Stimulated activated CD4-positive, alpha-beta T cell treated with anti-CD3 and anti-CD28 coated beads, Interleukin-4, amount 100 ng/mL, for 4 hours (primary cell): ENCODE data around the gene MAP10.
"Not testable (repeated sequence)": the region's sequence is repeated elsewhere in the genome, so short reads cannot be mapped to it uniquely, and the experiment has no call there.

ENCODE experiments used
- DNase-seq, 2 experiments: peaks; one replicate each; pipeline ENCODE4 v3.0.0-alpha.2; 2020

MAP10 gene, protein sequence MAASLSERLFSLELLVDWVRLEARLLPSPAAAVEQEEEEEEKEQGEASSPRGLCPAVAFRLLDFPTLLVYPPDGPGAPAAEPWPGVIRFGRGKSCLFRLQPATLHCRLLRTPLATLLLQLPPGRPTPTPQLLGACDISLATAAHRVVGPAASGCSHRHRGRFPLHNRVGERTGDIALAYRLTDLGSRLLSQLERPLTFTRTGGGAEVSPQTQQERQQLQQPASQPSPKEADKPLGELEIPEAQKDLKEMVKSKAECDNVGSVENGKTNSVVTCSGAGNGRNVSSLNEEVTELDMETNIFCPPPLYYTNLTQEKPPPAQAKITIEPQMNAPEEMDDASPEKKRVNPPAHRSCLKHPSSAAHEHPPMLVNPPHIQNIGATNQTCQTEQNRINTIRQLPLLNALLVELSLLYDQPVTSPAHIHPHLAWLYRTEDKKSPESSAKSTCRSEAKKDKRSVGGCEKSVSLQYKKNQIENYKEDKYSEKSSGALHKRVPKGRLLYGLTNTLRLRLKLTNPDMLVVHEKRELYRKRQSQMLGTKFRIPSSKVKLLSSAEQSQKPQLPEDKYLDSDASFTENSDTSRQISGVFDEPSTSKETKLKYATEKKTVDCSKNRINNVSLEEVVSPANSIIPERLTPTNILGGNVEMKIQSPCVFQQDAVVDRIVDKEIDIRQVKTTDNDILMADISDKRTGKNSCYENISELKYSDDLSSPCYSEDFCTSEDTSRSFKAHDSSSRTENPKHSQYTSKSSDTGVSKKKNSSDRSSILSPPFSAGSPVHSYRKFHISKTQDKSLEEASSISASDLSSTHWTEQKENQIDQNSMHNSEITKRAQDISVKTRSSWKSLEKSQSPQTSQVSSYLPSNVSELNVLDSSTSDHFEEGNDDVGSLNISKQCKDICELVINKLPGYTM

DNA sequence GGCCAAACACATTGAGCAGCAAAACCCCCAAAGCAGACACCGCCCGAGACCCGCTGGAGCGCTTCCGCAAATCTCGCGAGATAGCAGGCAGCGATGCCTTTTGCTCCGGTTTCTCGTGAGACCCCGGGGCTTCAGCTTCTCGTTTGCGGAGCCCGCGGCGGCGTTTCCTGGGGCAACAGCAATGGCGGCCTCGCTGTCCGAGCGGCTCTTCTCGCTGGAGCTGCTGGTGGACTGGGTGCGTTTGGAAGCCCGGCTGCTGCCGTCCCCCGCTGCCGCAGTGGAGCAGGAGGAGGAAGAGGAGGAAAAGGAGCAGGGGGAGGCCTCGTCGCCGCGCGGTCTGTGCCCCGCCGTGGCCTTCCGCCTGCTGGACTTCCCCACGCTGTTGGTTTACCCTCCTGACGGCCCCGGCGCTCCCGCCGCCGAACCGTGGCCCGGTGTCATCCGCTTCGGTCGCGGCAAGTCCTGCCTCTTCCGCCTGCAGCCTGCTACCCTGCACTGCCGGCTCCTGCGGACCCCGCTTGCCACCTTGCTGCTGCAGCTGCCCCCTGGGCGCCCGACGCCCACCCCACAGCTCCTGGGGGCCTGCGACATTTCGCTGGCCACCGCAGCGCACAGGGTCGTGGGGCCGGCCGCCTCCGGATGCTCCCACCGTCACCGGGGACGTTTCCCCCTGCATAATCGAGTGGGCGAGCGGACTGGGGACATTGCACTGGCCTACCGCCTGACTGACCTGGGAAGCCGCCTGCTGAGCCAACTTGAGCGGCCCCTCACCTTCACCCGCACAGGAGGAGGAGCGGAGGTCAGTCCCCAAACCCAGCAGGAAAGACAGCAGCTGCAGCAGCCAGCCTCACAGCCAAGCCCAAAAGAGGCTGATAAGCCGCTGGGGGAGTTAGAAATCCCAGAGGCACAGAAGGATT, at the start of gene MAP10:
Gene MAP10 (plus strand): TSS at position 148 of the 917 bp plus-strand sequence. CDS start 34 bp downstream, at position 182.
- DNase-seq = peak; percentile 66 to 73

DNA sequence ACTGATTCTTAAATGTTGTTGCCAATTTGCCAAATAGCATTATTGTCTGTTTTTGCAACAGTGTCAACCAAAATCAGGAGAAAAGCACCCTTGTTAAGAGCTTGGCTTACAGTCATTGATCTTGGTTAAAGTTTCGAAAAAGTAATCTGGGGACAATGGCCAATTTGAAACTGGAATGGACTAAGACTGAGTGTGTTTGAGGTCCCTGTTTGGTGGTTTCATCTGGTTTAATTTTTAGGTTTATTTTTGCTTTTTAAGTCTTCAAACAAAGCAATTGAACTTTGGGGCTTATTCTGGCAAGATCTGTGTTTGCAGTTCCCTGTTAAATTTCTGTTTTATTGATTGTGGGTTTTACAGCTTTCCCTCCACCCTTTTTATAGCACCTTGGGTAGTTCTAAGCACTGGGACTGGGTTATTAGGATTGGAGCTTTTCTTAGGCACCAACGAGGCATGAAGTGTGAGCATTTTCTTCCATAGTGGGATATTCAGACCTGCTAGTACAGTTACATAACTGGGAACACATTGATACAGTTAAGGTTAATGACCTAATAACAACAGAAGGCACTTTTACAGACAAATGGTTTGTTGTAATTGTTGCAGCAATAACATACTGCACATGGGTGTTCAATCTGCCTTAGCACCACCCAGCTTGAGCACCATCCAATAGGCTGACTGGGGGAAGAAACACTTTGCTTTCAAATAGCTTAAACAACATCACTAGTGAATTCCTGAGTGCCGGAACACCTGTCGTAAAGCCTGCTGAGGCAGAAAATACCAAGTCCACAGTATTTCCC, 40.6 kb upstream of the MAP10 start:
- DNase-seq = no peak

DNA sequence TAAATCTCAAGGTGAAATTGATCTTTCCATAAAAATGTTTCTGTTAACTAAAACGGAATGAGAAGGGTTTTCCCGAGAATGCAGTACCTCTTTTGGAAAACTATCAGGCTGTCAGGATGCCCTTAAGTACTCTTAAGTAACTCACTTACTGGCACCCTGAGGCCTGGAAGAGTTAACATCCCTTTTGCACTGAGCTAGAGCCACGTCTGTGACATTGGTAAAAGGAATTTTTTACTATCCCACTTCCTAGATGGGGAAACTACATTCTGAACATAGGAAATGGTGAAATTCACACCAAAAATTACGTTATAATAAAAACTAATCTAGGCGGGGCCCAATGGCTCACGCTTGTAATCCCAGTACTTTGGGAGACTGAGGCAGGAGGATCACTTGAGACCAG, 39.7 kb upstream of the MAP10 start:
- no peak for DNase-seq

DNA sequence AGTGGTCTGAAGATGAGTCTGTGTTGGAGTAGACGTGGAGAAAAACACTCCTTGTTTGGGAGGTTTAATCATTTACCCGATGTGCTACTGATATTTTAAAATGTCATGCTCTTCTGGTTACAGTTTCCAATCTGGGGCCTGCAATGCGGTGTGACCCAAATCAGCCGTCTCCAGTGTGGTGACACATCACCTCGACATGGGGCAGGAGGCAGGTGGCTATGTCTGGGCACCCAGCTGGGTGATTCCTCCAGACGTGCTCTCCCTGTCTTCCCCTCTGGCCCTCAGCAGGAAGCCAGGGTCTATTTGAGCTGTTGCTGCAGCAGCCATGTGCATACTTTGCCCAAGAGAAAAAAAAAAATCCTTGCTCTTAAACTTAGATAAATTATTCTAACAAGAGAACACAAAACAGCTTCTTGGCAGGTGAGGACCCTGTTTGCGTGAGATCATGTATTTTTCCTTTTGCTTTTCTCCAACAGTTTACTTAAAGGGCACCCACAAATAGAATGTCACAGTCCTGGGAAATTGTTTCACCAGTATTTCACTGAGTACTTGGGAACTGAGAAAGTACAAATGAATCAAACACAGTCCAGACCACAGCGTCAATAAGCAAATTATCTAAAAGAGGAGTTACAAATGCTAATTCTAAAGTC, 38.9 kb upstream of the MAP10 start:
- no peak for DNase-seq

DNA sequence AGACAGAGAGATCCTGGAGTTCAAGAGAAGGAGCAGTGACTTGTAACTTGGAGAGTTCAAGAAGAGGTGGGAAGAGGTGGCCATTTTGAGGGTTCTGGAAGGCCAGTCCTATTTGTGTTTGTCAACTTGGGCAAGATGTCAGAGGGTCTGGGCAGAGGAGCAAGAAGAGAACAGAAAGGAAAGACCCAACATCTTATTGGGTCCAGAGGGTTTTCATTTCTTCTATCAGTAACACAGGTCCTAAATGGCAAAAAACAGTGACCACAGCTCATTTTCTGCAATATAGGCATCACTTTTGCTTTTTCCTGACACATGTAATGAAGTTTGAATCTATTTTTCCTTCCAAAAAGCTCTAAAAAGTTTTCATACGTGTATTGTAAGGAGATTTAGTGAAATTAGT, 38.3 kb upstream of the MAP10 start:
- no peak for DNase-seq

DNA sequence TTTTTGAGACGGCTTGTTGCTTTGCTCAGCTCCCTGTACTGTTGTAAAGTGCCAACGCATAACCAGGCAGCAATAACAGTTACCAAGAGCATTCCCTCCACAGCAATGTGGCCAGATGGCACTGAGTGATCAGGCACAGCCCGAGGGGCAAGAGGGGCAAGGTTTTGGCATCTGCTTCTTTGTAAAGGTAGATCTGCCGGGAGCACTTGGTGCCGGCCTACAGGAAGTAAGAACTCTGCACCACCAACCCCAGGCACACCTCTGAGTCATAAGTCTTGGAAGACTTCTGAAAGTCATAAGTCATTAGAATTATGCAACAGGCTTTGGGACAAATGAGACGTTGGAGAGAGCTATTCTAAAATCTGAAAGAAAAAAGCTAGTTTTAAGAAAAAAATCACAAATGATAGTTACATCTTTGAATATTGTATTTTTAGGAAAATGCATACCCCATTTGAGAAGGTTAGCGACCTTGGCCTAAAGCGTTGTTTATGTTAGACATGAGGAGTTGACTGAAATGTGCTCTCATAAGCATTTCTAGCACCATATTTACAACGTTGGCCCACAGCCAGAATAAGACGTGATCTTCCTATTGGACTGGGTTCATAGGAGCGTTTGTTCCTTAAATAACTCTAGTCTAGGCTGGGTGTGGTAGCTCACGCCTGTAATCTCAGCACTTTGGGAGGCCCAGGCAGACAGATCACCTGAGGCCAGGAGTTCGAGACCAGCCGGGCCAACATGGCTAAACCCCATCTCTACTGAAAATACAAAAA, 37.7 kb upstream of the MAP10 start:
- no peak for DNase-seq

DNA sequence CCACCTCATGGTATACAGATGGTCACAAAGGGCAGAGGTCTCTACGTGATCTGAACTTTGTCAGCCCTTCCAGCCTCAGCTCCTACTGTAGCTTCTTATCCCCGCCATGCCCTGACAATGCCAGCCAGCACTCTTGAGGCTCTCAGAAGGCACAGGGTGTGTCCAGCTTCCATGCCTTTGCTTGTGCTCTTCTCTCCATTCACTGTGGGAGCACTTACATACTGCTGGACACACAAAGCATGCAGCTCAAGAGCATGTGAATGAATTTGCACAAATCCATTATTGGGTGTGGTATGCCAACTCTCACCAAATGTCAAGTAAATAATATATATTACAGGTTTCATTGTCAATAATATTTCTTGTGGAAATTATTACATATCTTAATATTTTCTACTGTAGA, 36.4 kb upstream of the MAP10 start:
- no peak for DNase-seq

DNA sequence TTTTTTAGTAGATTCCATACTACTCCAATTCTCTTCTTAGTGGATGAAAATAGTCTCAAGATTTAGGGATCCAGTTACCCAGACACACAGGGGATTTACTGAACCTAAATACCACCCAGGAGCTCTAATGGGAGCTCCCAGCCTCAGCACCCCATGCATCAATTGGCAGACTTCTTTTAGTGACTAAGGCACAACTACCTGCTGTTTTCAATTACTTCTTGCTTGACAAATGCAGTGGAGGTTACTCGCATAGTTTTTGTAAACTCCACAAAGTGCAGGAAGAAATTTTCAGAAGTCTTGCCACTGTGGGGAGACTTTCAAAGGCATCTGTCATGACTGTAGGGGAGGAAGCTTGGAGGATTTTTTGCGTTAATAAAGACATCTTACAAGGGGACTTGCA, 35.5 kb upstream of the MAP10 start:
- DNase-seq = no peak

DNA sequence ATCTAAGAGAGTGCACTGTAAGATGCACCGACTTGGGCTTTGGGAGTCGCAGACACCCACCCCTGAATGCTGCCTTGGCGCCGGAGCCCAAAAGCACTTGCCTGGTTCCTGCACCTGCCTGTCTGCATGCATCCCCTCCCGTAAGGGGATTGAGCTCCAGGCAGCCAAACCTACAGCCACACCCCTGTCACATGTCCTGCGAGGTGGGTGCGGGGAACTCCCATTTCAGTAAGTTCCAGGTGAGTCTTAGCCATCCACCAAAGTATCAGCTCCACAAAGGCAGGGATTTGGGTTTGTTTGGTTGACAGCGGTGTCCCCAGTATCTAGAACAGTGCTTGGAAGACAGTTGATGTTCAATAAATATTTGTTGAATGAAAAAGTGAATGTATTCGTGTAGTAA, 31.5 kb upstream of the MAP10 start:
- no peak for DNase-seq

DNA sequence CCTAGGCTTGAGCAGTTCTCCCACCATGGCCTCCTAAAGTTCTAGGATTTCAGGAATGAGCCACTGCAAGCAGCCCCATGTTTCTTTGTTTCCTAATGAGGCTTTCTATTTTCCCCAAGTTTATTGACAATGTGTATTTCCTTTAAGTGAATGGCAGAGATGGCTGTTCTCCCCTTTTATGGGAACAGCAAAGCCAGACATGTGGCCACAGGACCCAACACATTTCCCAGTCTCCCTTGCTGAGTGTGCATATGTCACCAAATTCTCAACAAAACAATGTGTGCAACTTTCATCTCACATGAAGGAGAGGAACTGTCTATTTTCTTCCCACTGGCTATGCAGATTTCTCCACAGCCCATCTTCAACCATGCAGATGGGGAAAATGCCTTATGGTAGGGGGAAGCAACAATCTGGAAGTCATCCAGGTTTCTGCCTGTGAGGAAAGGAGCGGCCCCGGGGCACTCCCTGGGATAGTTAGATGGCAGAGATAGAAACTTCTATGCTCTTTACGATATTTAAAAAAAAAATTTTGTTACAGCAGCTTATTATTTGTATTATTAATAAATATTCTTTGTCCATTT, 28.6 kb upstream of the MAP10 start:
- DNase-seq = no peak

DNA sequence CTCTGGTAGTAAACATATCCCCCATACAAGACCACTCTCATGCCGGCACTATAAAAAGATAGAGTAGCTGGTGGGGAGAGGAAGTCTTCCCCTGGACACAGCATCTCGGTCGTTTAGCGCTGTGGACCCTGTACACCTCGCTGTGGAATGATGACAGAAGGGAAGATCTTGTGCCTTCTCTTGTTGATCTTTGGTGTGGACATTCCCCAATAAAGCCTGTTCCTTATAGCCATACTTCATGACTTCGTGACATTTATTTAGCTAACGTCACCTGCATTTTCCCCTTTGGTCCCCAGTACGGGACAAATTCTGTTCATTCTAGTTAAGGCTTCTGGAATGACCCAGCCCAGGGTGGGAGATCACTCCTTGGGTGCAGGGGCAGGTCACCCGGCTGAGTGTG, 24.9 kb upstream of the MAP10 start:
- no peak for DNase-seq

DNA sequence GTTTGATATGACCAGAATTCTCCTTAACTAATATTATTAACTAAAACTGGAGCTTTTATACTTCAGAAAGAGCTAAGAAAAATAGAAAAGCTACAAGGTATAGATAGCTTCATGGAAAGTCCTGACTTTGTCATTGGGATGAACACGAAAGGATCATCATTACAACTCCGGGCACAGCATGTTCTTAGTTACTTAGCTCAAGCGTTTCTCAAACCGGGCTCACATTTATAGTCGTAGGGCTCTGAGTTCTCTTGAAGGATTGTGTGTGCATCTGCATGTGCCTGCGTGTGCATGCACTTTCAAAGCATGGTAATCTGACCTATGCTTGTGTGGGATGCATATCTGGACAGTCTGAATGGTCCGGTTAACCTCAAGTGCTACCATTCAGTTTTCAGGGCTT, 20.4 kb upstream of the MAP10 start:
- DNase-seq = no peak

DNA sequence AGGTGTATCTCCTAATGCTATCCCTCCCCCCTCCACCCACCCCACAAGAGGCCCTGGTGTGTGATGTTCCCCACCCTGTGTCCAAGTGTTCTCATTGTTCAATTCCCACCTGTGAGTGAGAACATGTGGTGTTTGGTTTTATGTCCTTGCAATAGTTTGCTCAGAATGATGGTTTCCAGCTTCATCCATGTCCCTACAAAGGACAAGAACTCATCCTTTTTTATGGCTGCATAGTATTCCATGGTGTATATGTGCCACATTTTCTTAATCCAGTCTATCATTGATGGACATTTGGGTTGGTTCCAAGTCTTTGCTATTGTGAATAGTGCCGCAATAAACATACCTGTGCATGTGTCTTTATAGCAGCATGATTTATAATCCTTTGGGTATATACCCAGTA, 19.6 kb upstream of the MAP10 start:
- DNase-seq = not testable (repeated sequence)

DNA sequence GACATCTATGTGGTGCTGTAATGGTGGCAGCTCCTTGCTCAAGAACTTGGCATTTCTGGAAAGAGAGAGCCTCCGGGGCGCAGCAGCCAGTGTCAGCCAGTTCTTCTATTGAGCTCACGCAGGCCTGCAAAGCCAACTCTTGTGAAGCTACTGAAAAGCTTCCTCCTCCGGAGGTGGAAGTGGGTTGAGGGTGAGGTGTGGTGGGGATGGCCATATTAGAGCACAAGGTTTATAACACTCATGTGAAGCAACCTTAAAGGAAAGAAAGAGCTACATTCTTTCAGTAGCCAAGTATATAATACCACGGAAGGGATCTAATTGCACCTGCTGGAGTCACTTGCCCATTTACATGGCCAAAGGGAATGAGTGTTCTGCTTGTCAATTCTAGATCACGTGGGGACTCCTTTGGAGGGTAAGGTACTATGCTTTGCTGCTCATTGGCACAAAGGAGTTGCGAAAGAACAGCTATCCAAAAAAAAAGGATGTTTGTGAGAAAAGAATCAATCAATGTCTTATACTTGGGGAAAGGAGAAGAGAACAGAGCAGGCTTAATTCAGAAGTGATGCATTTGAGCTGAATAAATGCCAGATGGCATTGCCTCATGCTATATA, 18.3 kb upstream of the MAP10 start:
- DNase-seq = no peak

DNA sequence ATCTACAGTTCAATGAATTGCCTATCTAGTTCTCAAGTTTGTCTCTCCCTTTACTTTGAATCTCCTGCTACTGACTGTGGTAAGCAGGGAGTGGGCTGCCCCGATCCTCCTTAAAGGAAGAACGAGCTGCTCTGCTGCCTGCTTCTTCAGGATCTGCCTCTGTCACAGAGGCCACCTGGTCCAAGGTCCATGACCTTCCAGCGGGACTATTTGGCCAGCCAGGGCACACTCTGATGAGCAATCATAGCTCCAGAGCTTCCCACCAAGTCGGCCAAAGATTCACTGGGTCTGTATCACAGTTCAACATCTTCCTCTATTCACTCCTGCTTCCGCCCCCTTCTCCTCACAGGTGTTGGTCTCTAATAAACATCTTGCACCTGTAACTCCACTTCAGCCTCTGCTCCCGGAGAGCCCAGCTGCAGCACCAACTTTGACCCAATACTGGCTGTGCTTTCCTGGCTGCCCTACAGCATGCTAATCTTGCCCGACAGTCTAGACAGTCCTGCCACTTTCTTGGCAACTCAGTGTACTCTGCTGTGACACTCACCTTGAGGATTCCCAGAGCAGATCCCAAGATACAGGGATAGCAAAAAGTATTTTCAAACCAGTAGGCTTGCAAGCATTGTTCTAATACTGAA, 16.9 kb upstream of the MAP10 start:
- no peak for DNase-seq

DNA sequence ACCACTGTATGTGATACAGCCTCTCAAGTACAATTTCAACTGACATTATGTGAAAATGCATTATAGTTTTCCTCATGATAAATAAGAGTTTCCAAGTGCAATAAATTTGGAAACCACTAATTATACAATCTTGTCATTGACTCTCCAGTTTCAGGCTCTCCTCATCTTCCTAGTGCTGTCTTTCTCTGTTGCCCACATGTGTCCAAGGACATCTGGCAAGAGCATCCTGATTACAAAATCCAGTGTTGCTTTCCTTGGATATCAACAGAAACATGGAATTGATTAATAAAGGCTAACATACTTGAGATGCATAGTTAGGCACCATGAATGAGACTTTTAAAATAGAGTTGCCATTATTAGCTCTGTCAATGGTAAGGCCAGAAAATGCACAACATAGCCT, 15.6 kb upstream of the MAP10 start:
- no peak for DNase-seq

DNA sequence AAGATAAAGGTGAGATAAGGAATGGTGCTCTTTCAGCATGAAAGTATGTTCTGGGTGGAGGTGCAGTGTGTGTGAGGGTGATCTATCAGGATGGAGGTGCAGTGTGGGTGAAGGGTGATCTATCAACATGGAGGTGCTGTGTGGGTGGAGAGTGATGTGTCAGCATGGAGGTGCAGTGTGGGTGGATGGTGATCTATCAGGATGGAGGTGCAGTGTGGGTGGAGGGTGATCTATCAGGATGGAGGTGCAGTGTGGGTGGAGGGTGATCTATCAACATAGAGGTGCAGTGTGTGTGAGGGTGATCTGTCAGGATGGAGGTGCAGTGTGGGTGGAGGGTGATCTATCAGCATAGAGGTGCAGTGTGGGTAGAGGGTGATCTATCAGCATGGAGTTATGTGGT, 12.3 kb upstream of the MAP10 start:
- DNase-seq = peak in 1 of 2 experiments; percentile 46

DNA sequence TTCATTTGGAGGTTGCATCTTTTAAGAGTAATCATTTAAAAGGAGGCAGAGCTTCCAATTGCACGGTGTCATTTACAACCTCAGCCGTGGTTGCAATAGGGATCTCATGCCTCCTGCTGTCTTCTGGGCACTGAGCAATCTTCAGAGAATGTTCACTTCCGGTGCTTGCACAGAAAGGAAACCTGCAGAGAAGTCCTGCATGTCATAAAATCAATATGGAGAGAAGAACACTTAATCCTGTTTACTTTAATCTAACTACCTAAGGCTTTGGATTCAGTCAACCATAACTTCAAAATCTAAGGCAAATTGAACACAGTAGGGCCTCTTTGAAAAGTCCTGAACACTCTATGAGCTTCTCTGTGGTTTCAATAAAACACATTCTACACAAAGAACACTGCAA, 11.3 kb upstream of the MAP10 start:
- no peak for DNase-seq

DNA sequence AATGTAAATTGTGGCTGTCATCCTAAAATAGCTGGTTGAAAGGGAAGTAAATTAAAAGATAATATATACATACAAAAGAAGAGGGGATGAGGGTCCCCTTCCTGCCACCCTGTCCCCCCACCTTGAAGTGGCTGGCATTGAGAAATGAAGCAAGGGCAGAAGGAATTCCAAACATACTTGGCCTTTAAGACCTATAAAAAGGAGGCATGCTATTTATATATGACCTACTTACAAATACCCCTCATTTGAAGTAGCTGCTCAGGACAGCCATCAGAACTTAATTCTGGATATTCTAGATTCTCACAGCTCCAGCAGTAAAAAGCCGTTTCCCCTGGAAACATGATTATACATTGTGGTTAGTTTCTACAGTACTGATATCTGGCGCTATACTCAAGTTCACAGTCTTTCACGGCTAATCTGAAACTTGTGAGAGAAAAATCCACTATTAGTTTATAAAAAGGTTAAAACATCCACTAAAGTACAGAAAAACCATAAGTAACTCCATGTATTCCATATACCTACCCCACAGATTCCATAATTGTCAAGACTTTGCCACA, 9.6 kb upstream of the MAP10 start:
- DNase-seq = no peak
